Activated CD4-positive, alpha-beta T cell treated with anti-CD3 and anti-CD28 coated beads for 1 hour (primary cell): ENCODE data around the gene MBOAT2.
"Not testable (repeated sequence)": the region's sequence is repeated elsewhere in the genome, so short reads cannot be mapped to it uniquely, and the experiment has no call there.

Experiments used
- DNase-seq: peaks from one replicate; pipeline ENCODE4 v3.0.0-alpha.2; 2020

The MBOAT2 gene

DNA sequence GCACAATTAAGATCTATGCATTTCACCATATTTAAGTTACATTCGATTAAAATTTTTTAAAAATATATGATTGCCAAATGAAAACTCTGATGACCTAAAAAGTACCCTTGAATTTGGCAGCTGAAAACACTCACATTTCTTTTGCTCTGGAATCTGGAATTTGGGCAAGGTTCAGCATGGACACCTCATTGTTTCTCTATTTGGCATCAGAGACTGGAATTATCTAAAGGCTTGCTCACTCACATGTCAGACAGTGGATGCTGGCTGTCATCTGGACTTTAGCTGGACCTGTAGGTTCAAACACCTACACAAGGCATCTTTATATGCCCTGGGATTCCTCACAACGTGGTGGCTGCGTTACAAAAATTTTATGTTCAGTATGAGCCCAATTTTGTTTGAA is 16.1 kb downstream of the MBOAT2 start:
- DNase-seq: no peak

DNA sequence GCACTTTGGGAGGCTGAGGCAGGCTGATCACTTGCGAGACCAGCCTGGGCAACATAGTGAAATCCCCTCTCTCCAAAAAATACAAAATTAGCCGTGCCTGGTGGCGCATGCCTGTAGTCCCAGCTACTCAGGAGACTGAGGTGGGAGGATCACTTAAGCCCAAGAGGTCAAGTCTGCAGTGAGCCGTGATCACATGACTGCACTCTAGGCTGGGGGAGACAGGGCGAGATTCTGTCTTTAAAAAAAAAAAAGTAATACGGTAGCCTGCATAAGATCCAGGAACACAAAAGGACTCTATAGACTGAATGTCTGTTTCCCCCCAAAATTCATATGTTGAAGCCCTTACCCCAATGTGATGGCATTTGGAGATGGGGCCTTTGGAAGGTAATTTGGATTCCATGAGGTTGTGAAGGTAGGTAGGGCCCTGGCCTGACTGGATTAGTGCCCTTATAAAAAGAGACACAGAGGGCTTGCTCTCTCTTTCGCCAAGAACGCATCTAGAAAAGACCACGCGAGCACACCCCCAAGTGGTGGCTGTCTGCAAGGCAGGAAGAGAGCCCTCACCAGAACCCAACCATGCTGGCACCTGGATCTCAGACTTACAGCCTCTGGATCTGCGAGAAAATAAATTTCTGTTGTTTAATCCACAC is 17.0 kb downstream of the MBOAT2 start:
- no peak for DNase-seq

DNA sequence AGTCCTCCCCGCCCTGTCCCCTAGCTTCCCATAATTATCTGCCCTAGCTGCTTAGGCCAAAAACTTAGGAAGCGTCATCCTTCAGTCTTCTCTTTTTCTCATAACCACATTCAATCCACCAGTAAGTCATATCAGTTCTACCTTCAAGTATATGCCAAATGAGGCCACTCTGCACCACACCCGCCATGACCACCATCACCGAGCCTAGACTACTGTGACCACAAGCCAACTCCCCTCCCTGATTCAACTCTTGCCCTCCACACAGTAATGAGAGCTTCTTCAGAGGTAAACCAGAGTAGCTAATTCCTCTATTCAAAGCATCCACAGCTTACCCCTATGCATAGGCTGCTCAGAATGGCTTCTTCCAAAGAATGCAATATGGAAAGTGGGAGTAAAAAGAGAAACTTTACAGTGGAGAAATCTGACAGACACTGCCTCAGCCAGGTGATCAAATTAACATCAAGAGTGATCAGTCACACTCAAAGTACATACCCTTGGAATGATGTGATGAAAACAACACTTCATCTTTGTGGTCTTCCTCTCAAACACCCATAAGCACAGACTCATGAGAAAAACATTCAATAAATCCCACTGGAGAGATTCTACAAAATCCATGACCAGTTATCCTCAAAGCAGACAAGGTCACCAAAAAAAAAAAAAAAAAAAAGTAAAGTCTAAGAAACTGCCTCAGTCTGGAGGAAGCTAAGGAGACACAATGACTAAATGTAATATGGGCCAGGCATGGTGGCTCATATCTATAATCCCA is 17.7 kb downstream of the MBOAT2 start:
- no peak for DNase-seq

DNA sequence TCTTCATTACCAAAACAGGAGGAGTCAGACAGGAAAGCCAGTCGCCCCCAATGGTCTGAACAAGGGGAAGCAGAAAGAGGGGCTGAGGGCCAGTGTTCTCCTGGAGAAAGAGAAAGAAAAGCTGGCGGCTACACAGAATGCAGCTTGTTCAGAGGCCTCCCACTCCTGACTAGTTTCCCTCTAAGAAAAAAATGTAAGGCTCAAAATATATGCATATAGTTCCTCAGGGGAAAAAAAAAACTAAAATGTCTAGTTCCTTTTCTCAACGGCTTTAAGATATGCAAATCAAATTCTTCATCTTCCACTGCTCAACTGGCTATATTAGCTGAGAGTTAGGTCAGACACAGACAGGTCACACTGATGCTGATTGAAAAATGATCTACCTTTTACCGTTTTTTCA is 18.6 kb downstream of the MBOAT2 start:
- DNase-seq: no peak

DNA sequence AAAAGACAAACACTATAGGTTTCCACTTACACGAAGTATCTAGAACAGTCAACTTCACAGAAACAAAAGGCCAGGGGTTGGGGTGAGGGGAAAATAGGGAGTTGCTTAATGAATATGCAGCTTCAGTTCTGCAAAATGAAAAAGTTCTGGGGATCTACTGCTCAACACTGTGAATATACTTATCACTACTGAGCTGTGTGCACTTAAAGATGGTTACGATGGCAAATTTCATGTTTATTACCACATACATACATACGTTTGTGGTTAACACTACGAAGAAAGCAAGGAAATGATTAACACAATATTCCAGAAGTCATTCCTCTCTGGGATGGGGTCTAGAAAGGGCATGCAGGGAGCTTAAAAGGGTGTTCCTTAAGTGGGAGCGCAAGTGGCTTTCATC is 19.3 kb downstream of the MBOAT2 start:
- no peak for DNase-seq

DNA sequence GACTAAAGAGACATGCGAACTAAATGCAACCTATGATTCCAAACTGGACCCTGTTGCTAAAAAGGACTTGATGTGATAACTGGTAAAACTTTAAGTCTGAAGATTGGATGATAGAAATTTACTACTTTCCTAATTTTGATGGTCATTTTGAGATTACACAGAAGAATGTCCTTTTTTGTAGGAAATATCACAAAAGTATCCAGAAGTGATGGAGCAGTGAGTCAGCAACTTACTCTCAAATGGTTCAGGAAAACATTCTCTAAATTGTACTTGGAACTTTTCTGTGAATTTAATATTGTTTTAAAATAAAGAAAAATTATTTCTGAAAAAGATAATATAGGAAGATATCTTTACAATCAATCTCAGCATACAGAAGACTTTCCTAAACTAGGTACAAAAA is 19.9 kb downstream of the MBOAT2 start:
- DNase-seq: no peak

DNA sequence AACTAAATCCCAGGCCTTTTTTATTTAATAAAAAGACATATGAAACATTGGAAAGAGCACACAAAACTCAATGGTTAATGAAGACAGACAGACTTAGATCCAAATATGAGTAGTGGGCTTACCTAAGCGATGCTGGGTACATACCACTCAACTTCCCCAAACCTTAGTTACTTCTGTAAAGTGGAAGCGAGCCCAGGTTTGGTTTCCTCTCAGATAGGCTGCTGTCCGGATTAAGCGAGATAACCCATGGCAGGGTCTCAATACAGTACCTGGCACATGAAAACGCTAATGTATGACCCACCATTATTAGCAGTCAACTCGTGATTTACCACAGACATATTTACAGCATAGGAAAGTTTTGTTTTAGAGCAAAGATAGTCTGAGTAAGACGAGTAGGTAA is 21.6 kb downstream of the MBOAT2 start:
- no peak for DNase-seq

DNA sequence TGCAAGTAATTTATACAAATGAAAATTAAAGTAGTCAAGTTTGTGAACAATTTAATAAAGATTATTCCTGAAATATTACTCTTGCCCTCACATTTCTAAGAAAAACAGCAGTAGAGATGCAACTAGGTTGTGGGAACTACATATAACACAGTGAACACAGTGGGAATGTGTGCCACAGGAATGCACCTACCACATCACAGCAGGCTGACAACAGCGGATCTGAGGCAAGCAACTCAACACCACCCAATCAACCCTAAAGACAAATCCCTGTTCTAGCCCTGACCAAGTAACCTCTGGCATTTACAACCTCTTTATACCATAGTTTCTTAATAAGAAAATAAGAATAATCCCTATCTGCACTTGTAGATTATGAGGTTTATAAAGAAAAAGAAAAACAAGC is 23.4 kb downstream of the MBOAT2 start:
- DNase-seq: no peak

DNA sequence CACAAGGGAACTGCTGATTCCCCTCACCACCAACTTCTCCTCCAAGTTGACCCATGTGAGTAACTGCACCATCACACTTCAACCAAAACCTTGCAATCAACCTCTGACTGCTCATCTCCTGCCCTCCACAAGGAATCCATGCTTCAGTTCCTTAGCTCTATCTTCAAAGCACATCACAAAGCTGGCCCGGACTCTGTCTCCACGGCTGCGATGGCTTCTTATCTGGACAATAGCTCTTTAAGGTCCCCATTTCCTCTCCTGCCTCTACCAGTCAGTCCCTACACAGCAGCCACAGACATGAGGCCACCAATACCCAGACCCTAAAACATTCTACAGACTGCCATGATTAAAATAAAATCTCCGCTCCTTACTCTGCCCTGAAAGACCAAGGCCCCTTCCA is 25.7 kb downstream of the MBOAT2 start:
- DNase-seq: no peak

DNA sequence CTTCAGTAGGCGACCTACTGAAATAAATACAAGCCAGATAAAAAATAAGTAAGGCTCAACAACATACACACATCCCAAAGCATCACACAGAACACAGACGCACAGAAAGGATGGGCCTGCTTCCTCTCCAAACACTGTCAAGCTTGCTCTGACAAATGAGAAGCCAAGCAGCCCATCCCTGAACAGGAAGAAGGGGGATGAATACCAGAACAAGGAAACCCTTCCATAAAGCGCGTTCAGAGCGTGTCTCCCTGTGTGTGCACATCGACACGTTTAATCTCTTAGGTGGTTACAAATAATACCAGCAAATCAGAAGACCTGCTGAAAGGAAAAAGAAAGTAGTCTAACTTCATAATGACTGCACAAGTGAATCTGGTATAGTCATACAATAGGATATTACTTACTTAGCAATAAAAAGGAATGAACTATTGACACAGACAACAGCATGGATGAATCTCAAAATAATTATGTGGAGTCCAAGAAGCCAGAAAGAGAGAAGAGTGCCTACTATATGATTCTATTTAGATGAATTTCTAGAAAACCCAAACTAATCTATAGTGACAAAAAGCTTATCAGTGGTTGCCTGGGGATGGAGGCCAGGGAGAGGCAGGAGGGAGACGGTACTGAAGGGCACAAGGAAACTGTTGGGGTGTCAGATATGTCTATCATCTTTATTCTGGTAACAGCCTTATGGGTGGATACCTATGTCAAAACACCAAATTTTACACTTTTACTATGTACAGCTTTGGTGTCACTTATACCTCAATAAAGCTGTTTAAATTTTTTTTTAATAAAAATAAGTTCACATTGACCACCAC is 26.8 kb downstream of the MBOAT2 start:
- DNase-seq: no peak

DNA sequence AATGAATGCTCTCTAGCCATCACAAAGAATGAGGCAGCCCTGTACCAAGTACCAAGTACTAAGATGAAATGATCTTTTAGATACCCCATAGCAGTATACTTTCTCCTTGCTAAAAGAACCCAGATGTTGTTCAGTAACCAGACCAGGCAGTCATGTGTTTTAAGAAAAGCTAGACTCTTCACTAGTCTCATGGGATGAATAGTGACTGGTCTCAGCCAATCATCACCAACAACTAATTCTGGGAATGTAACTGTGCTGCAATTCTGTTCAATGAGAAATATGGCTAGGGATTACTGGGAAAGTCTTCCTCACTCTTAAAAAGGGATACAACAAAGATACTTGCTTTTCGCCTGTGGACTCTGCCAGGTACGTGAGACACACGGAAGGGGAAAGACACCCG is 29.5 kb downstream of the MBOAT2 start:
- no peak for DNase-seq

DNA sequence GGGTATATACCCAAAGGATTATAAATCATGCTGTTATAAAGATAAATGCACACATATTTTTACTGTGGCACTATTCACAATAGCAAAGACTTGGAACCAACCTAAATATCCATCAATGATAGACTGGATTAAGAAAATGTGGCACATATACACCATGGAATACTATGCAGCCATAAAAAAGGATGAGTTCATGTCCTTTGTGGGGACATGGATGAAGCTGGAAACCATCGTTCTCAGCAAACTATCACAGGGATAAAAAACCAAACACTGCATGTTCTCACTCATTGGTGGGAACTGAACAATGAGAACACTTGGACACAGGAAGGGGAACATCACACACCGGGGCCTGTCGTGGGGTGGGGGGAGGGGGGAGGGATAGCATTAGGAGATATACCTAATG is 30.5 kb downstream of the MBOAT2 start:
- DNase-seq: not testable (repeated sequence)

DNA sequence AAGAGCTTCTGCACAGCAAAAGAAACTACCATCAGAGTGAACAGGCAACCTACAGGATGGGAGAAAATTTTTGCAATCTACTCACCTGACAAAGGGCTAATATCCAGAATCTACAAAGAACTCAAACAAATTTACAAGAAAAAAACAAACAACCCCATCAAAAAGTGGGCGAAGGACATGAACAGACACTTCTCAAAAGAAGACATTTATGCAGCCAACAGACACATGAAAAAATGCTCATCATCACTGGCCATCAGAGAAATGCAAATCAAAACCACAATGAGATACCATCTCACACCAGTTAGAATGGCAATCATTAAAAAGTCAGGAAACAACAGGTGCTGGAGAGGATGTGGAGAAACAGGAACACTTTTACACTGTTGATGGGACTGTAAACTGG is 30.9 kb downstream of the MBOAT2 start:
- not testable (repeated sequence) for DNase-seq

DNA sequence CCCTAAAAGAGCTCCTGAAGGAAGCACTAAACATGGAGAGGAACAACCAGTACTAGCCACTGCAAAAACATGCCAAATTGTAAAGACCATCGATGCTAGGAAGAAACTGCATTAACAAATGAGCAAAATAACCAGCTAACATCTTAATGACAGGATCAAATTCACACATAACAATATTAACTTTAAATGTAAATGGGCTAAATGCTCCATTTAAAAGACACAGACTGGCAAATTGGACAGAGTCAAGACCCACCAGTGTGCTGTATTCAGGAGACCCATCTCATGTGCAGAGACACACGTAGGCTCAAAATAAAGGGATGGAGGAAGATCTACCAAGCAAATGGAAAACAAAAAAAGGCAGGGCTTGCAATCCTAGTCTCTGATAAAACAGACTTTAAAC is 34.1 kb downstream of the MBOAT2 start:
- not testable (repeated sequence) for DNase-seq

DNA sequence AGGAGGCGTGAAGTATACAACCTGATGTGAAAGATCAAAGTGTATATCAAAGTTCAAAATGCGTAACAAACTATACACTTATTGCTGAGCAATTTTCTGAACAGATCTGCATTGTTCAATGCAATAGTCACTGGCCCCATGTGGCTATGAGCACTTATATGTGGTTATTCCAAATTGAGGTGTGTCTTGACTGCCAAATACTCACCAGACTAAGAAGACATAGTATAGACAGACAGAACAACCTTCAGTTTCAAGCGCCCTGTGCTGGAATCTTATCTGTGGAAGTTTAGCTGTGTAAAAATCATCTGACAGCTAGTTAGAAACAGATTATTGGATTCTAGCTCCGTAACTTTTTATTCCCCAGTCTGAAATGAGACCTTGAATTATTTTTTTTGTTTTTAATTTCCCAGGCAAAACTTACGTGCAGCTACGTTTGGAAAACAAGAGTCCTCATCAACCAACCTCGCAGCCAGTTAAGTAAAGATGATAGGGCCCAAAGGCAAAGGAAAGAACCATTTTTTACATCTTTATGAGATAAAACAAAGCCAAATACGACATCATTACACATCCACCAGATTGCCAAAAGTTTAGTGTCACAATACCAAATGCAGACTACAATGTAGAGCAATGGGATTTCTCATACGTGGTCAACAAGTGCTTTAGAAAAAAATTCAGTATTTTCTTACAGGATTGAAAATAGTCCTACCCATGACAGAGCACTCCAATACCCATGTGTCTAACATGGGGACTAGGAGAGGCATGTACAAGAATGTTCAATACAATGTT is 37.2 kb downstream of the MBOAT2 start:
- DNase-seq: no peak

DNA sequence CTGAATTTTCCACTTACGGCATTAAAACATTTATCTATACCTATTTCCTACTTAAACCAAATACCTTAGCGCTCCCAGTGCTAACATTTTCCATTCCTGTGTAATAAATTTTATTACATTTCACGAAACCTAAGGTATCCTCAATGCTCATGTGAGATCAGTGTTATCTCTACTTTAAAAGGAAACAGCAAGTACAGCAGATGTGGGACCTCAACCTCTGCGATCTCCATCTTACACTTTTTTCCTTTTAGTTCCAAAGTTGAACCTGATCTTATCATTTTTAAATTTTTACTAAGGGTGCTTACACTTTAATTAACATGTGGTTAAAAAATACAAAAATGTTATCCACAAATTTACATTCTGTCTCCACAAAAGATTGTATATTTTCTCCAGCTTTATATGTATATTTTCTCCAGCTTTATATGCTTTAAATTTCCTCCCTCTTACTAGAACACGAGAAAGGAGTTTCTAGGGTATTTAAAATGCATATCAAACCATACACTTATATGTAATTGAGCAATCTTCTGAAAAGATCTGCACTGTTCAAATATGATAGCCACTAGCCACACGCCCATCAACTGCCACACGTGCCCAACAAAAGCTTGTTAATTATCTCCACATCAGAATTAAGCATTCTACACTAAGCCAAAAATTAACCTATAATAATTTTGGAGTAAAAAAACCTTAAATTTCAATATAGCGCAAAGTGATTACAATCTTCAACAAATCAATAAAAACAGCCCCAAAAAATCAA is 38.1 kb downstream of the MBOAT2 start:
- no peak for DNase-seq

DNA sequence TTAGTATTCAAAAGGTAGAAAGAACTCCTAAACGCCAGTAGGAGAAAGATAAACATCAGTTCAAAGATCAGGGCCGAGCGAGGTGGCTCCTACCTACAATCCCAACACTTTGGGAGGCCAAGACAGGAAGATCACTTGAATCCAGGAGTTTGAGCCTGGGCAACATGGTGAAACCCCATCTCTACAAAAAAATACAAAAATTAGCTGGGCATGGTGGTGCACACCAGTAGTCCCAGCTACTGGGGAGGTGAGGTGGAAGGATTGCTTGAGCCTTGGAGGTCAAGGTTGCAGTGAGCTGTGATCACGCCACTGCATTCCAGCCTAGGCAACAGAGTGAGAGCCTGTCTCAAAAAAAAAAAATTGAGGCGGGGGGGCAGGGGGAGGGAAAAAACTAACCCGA is 40.6 kb downstream of the MBOAT2 start:
- DNase-seq: no peak

DNA sequence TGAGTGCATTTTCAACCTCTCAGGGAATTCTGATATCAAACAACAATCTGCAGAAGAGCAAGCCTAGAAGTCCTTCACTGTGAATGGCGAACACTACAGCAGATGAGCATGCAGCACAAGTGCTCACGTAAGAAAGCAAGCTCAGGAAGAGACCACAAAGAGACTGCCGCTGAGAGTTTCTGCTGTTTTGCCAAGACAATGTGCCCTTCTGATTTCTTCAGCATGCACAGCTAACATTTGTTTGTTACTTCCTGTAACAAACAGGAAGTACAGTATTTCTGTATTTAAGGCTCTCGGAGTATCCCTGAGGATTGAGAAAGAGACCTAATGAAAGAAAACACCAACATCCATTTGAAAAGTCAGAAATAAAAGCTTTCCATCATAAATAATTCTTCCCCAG is 45.9 kb downstream of the MBOAT2 start:
- no peak for DNase-seq

DNA sequence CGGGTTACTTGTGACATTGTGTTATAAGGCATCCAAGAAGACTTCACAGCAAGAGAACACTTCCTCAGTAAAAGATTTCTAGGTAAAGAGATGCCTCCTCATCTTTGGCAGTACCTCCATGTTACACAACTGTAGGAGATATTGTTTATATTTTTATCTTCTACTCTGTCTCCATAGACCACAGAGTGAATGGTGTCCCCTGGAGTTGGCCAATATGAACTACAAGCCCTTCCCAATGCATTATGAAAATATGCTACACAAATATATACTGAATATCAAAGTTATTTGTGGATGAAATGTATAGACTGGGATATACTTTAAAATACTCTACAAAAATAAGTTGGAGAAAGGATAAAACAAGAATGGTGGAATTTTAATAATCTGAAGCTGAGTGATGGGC is 46.7 kb downstream of the MBOAT2 start:
- DNase-seq: no peak

DNA sequence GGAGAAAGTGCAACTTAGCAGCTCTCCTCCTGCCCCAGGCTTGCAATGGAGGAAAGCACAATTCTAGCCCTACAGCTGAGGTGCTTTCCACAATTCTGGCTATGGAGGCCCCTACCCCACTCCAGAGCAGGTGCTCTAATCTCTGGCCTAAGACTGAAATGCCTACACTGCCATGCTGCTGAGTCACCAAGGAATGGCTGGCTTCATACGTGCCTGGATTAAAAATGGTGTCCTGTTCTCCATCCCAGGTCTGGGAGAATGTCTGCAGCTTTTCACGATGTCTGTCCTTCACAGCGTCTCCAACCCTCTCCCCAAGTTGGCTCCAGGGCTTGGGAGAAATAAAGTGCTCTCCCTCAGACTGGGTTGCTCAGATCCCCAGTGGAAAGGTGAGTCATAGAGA is 48.5 kb downstream of the MBOAT2 start:
- no peak for DNase-seq

DNA sequence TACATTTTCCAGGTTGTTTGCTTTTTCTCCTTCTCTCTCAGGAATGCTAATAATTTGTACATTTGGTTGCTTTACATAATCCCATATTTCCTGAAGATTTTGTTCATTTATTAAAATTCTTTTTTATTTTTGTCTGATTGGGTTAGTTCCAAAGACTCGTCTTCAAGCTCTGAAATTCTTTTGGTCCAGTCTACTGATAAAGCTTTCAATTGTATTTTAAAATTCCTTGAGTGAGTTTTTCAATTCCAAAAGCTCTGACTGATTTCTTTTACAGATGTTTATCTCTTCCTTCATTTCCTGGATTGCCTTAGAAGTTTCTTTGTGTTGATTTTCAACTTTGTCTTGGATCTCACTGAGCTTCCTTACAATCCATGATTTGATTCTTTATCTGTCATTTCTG is 50.0 kb downstream of the MBOAT2 start:
- no peak for DNase-seq

DNA sequence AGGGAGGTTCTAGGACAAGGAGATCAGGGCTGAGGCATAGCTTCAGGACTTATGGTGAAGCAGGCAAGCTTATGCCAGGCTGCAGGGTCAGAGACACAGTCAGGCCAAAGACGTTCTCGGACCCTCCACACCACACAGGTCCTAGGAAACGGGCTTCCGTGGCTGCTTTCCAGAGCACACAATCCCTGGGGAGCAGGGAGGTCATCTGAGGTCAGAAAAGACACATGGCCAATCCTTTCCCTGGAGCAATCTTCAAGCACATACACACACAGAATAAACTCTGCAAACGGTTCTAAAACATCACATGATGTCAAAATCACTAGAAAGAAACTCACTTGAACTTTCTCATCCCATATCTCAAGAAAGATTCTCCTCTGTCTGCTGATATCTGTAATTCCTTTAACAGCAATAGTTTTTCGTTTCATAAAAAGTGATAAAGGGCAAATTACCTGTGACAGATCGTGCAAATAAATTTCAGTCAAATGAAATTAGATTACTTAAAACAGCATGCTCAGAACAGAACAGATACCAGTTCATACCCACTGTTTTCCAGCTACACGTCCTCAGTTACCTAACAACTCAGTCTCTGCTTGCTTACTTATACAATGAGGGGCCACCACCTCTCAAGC is 63.9 kb downstream of the MBOAT2 start:
- no peak for DNase-seq
